MV-4-11 (cell line): Measurements from ENCODE around the gene GNAQ.
"Not testable (repeated sequence)": the region's sequence is repeated elsewhere in the genome, so short reads cannot be mapped to it uniquely, and the experiment has no call there.

ENCODE experiments used
- DNase-seq: peaks from one replicate; lab custom pipeline; 2025; lab: John Stamatoyannopoulos, UW

GNAQ gene

DNA sequence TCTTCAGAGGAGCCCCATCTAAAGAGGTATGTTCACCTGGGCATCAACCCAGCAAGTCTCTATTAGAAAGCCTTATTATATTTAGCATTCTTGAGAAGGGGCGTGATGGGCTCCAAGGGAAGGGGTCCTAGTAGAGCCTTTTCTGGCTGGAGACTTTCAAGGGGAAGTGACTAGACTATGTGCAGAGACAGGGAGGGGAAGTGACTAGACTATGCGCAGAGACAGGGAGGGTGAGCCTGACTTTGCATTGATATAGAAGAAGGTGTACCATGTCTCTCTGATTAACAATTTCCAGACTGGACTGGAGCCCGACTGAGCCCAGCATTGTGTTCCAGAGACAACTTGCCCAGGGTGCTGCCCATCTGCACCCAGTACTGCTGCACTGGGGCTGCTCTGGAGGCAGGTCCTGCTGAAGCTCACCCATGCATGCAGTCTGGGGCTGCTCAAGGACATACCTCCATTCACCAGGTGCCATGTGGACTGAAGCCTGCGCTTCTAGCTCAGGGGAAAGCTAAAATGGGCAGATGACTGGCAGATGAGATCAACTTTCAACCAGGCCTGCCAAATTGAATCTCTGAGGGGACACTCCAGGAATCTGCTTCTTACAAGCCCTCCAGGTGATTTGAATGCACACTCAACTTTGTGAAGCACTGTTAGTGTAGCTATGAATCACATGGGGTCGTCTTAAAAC is 300.5 kb downstream of the GNAQ start:
- DNase-seq, result no peak

DNA sequence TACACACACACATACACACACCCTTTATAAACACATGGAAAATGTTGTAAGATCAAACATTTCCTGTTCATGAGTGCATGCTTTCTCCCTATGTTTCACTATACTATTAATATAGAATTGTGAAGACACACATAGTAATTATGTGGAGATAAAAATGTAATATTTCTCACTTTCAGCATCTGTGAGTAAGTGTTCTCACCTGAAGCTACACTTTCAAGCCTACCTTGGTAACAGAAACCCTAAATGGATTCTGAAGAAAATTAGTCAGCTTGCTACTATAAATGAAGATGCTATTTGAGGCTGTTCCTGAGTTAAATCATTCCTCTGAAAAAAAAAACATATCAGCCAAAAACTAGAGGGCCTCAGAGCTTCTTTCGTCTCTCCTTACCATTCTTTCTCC is 302.4 kb downstream of the GNAQ start:
- DNase-seq, result no peak

DNA sequence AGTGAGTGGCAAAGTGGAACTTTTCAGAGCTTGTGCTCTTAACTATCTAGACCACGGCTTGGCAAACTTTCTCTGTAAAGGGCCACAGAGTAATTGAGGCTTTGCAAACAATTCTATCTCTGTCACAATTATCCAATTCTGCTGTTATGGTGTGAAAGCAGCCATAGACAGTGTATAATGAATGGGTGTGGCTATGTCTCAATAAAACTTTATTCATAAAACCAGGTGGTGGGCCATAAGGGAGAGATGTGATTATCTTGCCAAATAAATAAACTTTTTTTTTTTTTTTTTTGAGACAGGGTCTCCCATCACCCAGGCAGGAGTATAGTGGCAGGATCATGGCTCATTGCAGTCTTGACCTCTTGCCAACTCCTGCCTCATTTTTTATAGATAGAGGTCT is 304.8 kb downstream of the GNAQ start:
- DNase-seq, result no peak

DNA sequence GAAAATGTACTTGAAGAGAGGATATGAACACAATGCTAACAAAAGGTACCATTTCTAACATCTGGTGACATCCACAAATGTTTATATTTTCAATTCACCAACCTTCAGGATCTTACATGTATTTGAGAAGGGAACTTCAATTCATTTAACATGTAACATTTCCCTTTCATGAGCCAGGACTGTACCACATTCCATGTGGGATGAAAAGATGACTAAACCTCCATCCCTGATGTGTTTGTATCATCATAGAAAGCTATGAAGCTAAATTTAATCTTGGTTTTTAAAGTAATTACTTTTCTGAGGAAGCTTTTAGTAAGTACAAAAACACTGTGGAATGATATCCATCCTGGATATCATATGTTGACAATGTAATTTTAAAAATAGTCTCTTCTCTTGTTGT is 305.3 kb downstream of the GNAQ start:
- no peak for DNase-seq

DNA sequence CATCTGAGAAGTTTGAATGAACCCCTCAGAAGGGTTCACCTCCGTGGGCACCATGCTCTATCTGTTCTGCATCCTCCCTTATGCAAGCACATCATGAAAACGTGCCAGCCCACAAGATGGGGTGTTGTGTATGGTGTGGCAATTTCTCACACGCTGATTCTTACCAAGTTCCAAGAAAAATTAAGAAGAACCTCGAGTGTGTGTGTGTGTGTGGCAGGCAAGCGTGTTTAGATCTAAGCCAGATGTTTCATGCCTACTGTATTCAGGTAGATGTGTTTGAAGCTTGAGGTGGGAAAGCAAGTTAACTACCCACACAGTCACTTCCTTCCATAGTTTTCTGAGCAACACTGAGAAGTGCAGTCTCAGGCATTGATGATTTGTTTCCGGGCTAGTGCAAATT is 305.8 kb downstream of the GNAQ start:
- DNase-seq, result no peak

DNA sequence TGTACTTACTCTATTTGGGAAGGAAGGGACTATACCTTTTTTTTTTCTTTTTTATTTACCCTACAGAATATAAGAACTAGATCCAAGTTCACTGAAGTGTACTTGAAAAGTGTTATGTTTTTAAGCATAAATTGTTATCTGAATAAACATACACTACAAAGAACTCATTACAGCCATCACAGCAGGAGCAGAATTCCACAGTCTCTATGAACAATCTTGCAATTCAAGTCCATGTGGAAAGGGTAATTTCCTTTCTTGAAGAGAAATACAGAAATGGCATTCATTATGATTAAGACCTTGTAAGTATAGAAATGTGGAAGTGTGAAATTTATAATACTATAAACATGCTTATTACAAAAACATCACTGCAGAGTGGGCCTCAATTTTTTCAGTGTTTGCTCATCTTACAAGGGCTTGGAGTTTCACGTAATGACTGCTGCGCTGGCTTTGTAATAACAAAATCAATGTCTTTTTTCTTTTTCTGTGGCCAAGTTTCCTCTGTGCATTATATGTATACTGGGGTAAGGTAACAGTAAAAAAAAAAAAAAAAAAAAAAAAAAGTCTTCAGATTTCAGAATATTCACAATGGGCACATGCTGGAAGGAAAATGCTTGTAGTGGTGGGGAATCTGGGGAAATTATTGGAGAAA is 306.4 kb downstream of the GNAQ start:
- no peak for DNase-seq

DNA sequence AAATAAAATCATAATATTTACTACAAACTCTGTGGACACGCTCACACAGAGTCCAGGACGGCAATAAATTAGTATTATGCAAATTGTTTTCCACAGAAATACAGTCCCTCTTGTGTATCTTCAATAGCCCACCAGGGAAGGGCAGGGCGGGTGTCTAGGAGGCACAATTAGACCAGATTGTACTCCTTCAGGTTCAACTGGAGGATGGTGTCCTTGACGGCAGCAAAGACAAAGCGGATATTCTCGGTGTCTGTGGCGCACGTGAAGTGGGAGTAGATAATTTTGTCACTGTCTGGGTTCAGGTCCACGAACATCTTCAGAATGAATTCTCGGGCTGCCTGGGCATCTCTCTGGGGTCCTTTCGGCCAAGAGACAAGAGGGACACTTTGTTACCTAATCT is 310.5 kb downstream of the GNAQ start:
- not testable (repeated sequence) for DNase-seq

DNA sequence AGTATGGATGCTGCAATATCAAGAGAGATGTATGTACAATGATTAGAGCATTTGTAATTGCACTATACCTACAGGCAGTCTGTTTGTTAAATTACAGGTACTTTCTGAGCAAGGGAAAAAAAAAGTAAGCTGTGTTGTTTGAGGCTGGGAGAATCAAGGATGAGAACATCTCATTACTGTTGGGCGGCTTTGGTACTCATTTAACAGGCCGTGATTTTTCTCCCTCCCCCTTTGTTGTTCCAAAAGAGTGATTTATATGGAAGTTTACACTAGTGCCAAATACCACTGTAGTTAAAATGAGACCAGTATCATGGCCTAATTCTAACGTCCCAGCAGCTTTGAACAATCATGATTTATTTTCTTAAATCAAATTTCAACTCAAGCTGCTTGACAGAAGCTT is 312.3 kb downstream of the GNAQ start:
- DNase-seq, result no peak

DNA sequence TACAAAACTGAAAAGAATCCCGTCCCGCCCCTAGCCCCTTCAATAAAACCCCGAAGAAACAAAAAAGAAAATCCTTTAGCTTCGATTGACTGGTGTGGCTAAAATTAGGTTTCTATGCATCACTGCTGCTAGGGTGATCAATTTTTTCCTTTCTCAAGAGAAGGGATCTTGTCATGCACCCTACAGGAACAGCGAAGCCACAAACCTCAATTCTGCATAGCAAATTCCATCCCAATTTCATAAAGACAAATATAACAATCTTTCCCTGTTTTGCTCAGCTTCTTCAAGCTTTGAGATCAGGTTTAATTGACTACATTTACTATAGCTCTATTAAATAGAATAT is 313.3 kb downstream of the GNAQ start:
- not testable (repeated sequence) for DNase-seq

DNA sequence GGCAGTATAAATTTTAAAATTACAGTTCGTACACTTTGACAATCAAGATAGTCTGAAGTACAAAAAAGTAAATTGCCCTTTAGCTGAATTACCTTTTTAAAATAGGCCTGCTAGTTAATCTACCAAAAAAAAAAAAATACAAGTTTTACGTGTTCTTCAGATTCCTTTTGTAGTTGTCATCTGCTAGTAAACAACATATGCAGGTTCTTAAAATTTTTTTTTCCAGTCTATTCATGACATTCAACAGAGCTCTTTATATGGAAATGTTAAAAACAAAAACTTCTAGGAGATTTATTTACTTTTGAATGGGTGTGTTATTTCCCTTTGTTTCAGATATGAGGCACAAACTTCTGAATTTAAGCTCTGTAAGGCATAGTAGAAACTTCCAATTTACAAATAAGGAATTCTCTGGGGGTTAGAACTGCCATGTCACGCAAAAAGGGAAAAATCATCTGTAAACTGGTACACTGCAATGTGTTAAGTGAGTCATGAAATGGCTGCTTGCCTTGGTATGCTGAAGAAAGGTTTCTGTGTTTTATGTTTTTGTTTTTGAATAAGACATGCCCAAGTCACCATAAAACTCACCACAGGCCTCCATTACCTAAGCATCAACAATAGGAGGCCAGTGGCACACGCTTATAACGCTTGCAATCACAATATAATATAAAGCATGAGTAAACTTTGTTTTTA is 313.9 kb downstream of the GNAQ start:
- DNase-seq, result not testable (repeated sequence)

DNA sequence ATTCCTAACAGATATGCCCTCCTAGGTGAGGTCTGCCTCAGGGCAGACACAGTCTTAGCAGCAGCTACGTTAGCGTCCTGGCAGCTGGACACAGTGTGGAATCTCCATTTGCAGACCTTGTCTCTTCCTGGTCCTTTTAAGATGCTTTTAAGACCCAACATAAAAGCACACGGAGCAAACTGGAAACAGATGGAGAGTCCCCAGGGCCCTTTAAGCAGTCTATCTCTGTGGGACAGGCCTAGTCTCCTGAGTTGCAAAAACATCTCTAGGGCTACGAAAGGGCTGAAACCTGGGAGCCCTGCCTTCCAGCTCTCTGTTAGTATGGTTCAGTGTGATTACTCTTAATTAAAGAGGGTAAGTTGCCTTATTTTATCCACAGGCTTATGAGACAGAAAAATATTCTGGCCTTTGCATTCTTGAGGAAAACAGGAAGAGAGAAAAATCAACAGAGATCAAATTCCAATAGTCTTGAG is 317.5 kb downstream of the GNAQ start:
- DNase-seq, result no peak

DNA sequence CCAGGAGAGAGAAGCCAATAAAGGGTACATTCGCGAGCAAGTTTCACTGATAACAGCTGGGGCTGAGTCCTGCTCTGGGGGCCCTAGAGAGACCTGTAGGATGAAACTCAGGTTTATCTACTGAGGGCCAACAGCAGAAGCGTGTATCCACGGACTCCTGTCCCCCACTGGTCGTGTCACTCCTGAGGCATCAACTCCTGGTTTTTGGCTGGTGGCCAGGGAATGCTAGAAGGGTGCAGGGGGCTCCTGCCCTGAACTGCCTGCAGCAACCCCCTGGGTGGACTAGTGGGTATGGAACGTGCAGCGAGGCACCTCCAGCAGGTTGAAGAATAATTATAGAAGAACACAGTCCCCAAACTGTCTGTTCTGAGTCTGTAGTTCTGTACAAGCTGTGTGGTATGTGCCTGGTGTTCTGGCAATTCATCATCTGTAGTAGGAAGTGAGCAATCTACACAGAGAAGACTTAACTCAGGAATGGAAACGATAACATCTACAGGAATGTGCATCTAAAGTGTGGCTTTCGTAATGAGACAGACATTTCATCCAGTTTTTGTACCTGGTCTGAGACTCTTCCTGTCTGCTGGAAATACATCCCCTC is 319.0 kb downstream of the GNAQ start:
- DNase-seq, result peak; percentile 50

DNA sequence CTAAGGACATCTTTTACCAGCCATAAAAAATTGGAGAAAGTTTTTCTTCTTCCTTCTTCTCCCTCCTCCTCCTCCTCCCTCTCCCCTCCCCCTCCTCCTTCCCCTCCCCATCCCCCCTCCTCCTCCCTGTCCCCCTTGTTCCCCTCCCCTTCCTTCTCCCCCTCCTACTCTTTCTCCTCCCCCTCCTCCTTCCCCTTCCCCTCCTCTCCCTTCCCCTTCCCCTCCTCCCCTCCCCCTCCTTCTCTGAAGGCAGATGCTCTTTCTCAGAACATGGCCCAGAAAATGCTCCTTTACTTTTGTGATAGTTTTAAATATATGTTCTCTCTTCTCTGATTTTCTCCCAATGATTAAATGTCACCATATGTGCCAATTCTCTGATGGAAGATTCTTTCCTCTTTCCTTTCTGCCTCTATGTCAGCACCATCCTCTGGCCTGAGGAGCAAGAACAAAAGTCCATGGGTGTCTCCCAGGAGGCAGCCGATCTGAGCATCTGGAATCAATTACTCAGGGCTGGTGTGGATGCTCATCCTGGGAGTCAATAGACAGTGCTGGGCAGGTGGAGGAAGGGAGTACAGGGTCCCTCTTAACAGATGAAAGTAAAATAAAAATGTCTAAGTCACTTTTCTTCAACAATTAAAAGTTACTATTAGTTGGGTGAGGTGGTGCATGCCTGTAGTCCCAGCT is 320.5 kb downstream of the GNAQ start:
- DNase-seq, result no peak

DNA sequence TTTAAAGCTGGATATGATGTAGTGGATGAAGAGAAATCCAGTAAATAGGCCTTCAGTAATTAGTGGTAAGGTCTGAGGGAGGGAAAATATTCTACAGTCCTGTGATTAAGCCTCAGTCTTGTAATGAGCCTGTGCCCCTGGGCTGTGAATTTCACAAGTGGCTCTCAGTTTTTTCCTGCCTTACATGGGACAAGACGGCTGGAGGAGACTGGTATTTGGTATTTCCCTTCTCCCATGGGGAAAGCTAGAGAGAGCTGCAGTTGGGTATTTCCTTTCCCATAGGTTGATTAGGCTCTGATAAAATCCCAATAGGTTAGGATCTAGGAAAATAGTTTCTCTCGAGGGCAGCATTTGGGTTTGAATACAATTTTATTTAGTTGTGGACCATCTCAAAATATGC is 321.3 kb downstream of the GNAQ start:
- no peak for DNase-seq

DNA sequence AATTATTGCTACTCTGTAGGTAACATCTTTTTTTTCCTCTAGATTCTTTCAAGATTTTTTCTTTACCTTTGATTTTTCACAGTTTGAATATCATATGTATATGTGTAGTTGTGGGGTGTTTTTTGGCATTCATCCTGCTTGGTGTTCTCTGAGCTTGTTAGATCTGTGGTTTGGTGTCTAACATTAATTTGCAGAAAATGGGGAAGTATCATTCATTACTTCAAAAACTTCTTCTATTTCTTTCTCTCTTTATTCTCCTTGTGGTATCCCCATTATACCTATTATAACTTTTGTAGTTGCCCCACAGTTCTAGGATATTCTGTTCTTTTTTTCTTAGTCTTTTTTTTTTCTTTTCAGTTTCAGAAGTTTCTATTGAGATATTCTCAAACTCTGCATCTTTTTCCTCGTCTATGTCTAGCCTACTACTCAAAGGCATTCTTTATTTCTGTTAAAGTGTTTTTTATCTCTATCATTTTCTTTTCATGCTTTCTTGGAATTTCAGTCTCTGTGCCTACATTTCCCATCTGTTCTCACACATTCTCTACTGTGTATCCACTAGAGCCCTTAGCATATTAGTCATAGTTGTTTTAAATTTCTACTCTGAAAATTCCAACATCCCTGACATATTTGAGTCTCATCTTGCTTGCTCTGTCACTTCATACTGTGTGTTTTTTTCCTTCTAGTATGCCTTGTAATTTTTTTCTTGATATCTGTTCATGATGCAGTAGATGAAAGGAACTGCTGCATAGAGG is 323.4 kb downstream of the GNAQ start:
- peak; percentile 57 for DNase-seq

DNA sequence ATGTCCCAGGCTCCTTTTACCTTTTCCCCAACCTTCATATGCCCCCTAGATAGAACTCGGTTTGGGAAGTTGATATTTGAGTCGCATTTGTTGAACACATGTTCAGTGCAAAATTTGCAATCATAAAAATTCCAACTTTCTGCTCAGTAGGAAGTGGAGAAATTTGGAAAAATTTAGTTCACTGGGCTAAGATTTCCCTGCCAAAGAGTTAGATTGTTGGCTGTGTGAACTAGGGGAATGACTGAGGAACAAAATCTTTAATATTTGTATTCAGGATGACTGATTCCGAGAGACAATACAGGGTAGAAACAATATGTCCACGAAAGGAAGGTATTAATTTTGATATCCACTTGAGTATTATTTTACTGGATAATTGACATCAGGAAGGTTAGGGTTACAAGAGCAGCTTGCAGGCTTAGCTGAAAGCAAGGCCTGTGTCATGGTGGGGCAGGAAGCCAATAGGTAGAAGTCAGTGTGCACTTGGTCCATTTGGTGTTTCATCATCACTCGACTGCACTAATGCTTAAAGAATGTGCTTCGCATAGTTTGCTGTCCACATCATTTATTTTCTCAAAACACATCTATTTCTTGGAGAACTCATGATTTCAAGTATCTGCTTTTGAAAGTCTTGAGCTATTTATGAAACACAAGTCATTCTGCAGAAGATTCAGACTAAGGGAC is 324.1 kb downstream of the GNAQ start:
- peak; percentile 57 for DNase-seq

DNA sequence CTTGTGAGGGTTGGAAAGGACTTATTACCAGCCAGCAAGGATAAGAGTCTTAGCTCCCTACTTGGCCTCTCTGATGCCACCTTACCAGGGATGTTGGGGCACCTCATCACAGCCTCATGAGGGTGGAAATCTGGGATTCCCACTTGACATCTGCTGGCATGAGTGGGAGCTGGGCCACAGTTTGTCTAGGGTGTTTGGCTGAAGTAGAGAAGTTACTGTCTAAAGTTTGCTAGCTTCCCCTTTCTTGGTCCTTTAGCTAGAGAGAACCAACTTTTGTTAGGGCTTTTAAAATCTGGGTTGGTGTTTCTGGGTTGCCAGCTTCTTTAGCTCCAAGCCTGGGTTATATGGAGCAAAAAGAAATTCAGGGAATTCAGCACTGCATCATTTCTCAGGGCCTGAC is 326.0 kb downstream of the GNAQ start:
- peak; percentile 38 for DNase-seq

DNA sequence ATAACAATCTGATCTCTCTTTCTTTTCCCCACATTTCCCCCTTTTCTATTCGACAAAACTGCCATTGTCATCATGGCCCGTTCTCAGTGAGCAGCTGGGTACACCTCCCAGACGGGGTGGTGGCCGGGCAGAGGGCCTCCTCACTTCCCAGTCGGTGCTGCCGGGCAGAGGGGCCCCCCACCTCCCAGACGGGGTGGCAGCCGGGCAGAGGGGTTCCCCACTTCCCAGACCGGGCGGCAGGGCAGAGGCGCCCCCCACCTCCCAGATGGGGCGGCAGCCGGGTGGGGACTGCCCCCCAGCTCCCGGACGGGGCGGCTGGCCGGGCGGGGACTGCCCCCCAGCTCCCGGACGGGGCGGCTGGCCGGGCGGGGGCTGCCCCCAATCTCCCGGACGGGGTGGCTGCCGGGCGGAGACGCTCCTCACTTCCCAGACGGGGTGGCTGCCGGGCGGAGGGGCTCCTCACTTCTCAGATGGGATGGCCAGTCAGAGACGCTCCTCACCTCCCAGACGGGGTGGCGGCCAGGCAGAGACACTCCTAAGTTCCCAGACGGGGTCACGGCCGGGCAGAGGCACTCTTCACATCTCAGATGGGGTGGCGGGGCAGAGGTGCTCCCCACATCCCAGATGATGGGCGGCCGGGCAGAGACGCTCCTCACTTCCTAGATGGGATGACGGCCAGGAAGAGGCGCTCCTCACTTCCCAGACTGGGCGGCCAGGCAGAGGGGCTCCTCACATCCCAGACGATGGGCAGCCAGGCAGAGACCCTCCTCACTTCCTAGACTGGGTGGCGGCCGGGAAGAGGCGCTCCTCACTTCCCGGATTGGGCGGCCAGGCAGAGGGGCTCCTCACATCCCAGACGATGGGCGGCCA is 328.9 kb downstream of the GNAQ start:
- DNase-seq, result not testable (repeated sequence)

DNA sequence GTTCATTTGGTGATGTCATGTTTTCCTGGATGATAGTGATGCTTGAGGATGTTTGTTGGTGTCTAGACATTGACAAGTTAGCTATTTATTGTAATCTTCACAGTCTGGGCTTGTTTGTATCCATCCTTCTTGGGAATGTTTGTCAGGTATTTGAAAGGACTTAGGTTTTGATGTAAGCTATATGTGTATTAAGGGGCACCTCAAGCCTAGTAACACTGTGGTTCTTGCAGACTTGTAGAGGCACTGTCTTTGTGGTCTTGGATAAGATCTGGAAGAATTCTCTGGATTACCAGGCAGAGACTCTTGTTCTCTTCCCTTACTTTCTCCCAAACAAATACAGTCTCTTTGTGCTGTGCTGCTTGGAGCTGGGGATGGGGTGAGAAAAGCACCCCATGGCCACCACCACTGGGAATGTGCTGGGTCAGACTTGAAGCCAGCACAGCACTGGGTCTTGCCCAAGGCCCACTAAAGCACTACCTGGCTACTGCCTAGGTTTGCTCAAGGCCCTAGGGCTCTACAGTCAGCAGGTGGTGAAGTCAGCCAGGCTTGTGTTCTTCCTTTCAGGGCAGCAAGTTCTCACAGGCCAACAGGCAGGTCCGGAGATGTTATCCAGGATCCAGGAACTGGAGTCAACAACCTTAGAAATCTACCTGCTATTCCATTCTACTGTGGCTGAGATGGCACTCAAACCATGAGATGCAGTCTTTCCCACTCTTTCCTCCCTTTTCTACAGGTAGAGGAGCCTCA is 334.2 kb downstream of the GNAQ start:
- no peak for DNase-seq
